HG03460 (cell line): ENCODE measurements around the gene ZNF568.

ENCODE experiments used
- ATAC-seq: cut with Tn5 transposase; IDR thresholded peaks from one replicate; pipeline ENCODE4 v1.9.1; 2021; ENCODE audit not compliant: unreplicated experiment

Gene ZNF568

DNA sequence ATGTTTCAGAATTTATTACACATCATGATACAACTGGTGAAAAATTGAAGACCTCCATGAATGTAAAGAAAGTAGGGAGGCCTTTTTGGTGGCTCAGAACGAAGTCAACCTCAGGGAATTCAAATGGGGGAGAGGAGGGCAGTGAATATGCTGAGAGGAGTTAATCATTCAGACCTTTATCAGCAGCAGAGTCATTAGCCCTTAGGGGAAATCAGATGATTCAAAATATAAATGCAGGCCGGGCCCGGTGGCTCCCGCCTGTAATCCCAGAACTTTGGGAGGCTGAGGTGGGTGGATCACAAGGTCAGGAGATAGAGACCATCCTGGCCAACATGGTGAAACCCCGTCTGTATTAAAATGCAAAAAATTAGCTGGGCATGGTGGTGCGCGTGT lies 81.7 kb downstream of the ZNF568 start:
- no peak for ATAC-seq

DNA sequence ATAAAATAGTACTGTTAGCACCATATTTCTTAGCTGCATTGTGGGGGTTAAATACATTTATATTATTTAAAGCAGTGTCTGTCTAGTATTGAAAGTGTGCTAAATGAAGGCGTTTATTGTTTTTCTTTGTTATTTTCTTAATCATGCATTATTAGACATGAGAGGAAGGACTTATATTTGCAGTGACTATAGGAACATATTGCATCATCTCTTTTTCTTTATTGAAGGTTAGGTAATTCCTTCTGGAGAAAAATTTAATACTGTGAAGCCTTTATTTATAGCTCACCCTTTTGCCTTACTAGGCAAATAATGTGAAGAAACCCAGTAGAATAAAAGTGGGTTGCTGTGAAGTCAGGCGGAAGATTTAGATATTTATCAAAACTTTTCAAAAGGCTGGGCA lies 83.2 kb downstream of the ZNF568 start:
- no peak for ATAC-seq

DNA sequence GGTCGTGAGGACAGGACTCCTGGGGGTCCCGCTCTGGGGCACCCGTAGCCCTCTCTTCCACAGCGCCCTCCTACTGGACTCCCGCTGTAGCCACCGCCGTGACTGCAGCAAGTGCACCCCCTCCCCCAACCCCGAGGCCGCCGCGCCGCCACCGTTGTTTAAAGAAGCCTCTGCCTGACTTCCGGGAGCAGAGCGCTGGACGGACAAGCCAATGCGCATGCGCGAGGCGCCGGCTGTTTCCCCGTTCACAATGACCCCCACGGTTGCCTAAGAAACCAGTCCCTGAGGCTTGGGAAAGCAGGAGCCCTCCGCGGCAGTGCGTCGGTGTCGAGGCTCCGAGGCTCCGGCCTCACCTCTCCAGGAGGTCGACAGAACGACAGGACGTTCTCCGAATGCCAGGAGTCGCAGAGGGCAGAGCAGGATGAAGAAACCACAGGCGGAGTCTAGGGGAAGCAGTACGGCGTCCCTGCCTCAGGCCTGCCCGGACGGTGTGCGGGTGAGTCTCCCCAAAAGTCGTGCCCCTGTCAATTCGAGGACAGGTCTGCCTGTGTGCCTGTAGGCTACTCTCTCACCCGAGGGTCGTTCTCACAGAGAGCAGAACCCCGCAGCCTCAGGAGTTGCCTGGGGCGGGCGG lies 91.6 kb downstream of the ZNF568 start:
- ATAC-seq: no peak

DNA sequence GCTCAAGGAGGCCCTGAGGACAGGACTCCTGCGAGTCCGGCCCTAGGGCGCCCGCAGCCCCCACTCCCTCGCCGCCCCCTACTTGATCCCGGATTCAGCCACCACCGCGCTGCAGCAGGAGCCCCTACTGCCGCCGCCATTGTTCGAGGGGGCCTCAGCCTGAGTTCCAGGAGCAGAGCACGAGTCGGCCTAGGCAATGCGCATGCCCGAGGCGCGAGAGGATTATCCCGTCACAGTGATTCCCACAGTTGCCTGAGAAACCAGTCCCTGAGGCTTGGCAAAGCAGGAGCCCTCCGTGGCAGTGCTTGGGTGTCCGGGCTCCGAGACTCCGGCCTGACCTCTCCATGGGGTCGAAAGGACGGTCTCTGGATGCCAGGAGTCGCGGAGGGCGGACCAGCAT lies 93.7 kb downstream of the ZNF568 start:
- no peak for ATAC-seq

DNA sequence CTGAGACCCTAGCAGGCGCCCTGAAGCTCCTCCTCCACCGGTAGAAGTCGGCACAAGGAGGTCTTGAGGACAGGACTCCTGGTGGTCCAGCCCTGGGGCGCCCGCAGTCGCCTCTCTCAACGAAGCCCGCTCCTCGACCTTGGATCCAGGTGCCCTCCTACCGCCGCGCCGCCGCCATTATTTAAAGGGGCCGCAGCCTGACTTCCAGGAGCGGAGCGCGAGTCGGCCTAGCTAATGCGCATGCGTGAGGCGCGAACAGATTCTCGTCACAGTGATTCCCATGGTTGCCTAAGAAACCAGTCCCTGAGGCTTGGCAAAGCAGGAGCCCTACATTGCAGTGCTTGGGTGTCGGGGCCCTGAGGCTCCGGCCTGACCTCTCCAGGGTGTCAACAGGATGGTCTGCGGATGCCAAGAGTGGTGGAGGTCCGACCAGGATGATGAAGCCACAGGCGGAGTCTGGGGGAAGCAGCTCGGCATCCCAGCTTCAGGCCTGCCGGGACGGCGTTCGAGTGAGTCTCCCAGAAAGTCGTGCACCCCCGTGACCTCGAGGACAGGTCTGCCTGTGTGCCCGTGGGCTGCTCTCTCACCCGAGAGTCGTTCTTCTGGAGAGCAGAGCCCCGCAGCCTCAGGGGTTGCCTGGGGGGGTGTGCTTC lies 96.1 kb downstream of the ZNF568 start:
- ATAC-seq: no peak

DNA sequence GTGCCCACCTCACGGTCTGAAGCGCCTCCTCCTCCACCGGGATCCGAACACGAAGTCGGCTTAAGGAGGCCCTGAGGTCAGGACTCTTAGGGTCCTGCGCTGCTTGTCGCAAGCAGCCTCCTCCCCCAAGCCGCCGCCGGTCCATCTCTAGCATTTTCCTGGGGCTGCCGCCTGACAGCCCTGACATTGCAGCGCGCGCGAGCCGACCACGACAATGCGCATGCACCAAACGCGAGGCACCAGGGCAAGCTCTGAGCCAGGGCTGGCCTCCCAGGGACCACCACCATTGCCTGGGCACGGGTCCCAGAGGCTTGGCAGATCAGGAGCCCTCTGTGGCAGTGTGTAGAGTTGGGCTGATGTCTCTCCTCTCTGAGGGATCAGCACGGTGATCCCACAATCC lies 98.3 kb downstream of the ZNF568 start:
- ATAC-seq: no peak

DNA sequence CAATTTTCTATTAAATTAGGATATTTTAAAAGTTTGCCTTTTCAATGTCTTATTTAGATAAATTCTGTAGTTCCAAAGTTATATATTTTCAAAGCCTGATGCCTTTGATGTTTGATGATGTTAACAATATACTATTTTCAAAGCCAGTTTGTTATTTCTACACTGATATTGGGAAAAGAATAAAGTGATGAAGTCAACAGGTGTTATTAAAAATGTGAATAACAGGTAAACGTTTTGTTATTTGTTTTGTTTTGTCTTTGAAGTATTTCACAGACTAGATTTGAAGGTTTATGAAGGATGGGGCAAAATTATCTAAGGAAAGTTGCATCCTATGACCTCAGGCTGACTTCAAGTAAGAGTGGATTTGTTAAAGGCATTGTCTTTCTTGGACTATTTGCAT lies 129.0 kb downstream of the ZNF568 start:
- no peak for ATAC-seq
